Fibroblast of skin of right quadriceps (primary cell): ENCODE measurements around the gene ANLN.
A peak's percentile ranks its signal among the peaks of the same experiment; 100 is the strongest.
"Not testable (repeated sequence)": the region's sequence is repeated elsewhere in the genome, so short reads cannot be mapped to it uniquely, and the experiment has no call there.

Experiments used
- DNase-seq: peaks from one replicate; pipeline ENCODE4 v3.0.0-alpha.2; 2013

ANLN gene

DNA sequence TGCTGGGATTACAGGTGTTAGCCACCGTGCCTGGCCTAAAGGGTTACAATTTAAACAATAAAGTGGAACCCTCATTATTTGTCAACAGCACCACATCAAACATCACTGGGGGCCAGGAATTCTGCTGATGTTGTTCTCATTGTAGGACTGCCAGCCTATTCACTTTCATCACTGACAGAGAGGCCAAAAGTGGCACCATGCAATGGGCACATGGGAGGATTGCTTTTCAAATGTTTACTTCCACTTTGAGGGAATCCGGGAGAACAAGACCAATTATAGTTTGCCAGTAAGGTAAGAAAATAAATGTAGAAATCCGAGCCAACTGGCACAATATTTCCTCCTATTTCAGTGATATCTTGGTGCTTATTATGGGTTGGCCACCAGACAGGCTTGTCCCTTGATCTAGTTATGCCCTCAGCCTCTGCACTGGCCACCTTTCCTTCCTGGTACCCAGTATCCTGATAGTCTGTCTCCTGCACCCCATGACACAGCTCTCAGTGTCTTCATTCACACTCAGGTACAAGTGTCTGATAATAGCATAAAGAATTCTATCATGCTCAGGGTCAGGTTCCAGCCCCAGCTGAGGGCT, 82.6 kb downstream of the ANLN start:
- DNase-seq, result no peak

DNA sequence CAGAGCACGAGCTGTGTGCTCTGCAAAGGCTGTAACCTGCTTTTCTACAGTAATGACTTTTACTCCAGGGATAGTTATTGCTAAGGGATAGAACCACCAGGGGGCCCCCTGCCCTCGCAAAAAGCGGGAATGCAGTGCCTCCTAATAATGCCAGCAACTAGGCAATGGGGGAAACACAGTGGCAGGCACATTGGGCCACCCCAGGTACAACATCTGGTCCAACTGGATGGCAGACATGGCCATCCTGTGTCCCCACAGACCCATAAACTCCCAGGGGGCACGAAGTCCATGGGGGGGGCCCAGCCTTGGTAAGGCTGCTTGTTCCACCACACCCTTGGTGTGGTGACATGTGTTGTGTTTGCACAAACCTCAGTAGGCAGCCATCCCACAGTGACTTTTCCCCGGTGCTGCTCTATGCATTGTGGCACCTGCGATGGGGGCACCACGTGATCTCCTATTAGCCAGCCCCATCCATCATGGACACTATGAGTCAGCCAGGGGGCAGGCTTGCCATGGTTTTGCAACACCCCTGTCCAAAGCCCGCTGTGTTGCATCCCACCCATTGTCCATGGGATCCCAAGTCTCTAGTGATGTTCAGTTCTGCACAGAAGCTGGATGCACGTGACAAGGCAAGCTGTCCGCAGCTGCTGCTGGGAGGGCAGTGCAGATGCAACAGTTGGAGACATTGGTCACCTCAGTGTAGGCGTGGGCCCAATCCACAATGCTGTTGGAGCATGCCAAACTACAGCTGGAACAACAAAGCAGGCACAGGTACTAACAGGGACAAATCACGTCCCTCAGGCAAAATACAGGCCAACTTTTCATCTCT, 84.0 kb downstream of the ANLN start:
- peak; percentile 9 for DNase-seq

DNA sequence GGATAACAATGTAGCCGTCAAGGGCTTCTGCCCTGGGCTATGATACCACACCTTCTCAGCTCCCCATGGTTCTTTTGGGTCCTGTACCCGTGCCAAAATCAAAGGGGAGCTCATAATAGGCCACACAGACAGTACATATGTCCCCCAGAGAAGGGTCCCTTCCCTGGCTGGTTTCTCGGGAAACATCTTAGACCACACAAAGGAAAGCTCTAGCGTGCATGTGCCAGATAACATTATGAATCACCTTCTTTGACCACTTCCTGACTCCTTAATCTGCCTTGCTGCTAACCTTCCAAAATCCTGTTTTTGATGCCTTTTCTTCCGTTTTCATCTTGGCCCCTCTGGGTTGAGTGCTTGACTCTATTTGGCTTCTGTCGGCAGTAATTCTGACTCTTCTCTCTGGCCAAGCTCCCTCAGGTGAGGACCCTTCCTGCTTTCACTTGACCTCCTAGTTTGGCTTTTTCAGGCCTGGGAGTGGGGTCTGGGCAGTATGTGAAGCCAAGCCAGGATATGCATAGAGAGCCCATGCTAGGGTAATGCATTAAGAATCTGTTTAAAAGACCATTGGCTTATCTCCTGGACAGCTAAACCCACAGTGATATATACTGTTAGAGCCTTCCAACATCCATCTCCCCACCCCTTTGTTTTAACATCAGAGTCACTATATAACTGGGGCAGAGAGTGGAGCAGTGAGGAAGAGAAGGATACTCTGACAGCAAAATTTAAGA, 84.8 kb downstream of the ANLN start:
- DNase-seq, result peak; percentile 24

DNA sequence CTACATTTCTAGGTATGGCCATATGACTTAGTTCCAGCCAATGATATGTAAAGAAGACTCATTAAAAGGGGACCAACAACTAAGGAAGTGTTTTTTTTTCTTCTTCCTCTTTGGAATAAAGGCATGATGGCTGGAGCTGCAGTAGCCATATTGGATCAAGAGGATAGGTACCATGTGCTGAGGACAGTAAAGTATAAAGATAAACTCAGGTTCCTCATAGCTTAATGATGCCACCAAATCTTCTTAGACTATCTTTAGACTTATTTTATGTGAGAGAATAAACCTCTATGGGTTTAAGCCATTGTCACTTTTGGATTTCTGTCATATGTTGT, 85.3 kb downstream of the ANLN start:
- DNase-seq, result no peak

DNA sequence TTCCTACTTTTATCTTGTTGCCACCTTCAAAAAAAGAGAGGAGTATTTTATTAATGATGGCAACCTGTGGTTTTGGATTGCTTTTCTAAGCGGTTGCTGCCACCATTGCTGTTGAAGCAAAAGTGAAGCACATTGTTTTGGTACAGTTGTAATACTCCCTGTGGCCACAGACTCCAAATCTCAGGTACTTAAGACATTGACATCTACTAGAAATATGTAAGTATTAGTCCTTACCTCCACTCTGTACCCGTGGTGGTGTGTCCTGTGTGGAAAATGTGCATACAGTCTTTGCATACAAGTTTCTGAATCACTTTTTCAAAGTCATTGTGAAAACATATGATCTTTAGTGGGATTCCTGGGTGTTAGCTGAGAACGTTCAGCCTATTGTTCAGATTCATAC, 85.7 kb downstream of the ANLN start:
- no peak for DNase-seq

DNA sequence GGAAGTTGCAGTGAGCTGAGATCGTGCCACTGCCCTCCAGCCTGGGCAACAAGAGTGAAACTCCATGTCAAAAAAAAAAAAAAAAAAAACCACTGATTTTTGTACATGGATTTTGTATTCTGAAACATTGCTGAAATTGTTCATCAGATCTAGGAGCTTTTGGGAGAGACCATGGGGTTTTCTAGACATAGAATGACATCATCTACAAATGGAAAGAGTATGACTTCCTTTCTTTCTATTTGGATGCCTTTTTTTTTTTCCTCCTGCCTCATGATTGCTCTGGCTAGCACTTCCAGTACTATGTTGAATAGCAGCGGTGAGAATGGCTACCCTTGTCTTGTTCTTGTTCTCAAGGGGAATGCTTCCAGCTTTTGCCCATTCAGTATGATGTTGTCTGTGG, 89.1 kb downstream of the ANLN start:
- DNase-seq, result no peak

DNA sequence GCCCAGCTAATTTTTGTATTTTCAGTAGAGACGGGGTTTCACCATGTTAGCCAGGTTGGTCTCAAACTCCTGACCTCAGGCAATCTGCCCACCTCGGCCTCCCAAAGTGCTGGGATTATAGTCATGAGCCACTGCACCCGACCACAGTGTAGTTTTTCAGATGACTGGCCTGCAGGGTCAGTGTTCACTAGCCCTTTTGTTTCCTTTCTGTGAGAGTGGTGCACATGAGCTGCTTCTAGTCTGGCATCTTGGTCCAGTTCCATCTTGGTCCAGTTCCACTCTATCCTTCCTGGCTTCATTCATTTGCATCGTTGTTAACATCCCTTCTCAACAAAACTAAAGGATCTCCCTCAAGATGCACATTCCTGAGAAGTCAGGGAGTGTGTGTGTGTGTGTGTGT, 94.2 kb downstream of the ANLN start:
- DNase-seq, result not testable (repeated sequence)

DNA sequence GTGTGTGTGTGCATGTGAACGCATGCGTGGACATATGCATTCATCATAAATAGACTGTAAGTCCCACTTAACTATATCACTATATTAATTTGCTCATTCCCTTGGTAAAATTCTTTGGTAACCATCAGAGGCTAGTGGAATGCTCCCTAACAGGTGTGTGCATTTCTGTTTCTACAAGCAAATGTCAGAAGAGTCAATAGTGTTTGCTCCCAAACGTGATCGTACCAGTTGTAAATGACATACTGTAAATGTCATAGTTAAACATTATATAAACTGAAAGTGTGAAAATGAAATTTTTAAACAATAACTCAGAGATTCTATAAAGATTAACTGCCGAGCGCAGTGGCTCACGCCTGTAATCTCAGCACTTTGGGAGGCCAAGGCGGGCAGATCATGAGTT, 94.6 kb downstream of the ANLN start:
- DNase-seq, result no peak

DNA sequence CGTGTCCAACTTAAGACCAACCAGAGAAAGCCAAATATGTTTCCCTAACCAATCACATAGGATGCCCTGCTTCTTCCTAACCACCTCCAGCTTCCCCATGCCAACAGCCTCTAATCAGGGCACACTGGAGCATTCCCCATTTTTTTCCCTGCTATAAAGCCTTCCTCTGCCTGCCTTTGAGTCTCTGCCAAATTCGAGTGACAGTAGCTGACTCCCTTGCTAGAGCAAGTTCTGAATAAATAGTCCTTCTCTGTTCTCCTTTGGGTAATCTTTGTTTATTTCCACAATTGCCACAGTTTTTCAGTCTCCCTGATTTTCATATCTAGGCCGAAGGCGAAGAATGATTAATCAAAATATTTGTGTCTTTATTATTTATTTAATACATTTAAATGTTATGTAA, 96.7 kb downstream of the ANLN start:
- DNase-seq, result no peak

DNA sequence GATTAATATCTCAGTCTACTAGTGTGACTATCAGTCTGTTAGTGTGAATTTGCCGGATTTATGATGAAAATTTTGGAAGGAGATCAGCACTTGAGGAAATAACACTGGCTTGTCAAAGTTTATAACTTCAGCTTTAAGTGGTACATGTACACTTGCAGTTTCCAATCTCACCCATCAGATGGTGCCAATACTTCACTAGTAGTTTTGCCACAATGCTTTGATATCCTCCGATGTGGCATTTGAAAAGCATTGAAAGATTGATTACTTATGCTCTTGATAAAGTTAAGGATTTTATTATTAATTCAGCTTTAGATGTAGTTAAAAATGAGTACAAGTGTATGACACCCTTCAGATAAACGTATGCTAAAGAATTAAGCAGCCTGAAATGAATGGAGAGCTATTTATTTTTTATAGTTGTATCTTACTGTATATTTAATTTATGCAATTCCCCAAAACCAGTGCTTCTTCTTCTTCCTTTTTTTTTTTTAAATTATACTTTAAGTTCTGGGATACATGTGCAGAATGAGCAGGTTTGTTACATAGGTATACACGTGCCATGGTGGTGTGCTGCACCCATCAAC, 98.2 kb downstream of the ANLN start:
- peak; percentile 46 for DNase-seq

DNA sequence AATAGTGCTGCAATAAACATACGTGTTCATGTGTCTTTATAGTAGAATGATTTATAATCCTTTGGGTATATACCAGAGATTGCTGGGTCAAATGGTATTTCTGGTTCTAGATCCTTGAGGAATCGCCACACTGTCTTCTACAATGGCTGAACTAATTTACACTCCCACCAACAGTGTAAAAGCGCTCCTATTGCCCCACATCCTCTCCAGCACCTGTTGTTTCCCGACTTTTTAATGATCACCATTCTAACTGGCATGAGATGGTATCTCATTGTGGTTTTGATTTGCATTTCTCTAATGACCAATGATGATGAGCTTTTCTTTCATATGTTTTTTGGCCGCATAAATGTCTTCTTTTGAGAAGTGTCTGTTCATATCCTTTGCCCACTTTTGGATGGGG, 99.0 kb downstream of the ANLN start:
- not testable (repeated sequence) for DNase-seq

DNA sequence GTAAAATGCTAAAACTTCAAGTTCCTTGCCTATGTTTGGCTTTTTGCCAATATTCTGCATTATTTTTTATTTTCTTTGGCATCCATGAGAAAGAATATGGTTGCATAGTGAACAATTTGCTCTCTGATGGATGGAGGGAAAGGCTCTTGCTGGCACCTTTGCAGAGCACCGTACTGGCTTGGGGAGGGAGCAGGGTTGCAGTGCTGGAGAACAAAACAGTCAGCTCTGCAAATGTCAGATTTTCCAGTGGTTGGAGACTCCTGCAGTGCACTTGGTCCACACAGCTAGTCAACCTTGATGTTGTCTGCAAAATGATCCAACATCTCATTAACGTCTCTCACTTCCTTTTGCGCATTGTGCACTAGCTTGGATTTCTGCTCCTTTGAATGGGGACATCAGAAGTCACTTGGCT, 100.8 kb downstream of the ANLN start:
- no peak for DNase-seq

DNA sequence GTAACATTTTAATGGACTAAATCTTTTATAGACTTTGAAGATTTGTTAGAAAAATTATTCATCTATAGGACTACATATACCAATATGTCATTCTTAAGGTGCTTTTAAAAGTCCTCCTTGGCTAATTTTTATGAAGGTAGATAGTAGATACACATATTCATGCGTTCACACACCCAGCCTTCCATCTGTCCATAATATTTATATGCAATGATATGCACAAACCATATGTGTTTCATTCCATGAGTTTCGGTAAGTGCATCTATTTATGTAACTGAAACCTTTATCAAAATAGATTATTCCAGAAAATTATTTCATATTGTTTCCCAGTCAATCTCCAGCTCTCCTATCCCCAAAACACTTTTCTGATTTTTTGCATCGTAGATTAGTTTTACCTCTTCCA, 101.7 kb downstream of the ANLN start:
- no peak for DNase-seq

DNA sequence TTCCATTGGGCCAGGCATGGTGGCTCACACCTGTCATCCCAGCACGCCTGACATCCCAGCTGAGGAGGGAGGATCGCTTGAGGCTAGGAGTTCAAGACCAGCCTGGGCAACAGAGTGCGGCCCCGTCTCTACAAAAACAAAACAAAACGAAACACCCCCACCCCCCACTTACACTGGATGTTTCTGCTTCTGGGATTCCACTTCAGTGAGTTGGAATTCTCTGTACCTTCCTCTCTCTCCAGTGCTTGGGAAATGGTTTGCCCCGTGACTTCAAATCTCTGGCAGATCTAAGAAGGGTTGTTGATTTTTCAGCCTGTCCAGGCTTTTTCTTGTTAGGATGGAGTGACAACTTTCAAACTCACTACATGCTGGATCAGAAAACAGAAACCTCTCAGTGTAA, 106.9 kb downstream of the ANLN start:
- DNase-seq, result no peak

DNA sequence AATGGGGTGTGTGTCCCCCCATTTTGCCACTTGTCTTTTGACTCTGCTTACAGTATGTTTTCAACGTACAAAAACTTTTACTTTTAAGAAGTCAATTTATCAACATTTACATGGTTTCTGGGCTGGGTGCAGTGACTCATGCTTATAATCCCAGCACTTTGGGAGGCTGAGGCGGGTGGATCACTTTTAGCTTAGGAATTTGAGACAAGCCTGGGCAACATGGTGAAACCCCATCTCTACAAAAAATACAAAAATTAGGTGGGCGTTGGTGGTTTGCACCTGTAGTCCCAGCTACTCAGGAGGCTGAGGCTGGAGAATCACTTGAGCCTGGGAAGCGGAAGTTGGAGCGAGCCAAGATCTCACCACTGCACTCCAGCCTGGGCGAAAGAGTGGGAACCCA, 107.5 kb downstream of the ANLN start:
- not testable (repeated sequence) for DNase-seq

DNA sequence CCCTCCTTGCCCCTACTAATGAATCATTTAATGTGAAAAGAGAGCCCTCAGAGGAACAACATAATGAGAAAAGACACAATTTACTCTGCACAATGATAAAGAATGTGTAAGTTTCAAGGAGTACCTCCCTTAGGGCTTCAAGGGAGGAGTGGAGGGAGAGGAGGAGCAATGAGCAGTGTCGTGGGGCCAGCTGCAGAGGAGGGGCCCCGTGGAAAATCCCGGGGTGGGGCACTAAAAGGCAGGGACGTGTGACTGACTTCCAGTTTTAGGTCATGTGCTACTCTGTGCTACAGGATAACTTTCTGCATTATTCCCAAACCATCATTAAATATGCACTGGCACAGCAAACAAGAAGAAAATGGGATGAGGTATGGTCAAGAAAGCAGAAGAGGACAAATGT, 108.1 kb downstream of the ANLN start:
- no peak for DNase-seq
